ENCODE measurements around the gene PTPRU.

PTPRU gene

DNA sequence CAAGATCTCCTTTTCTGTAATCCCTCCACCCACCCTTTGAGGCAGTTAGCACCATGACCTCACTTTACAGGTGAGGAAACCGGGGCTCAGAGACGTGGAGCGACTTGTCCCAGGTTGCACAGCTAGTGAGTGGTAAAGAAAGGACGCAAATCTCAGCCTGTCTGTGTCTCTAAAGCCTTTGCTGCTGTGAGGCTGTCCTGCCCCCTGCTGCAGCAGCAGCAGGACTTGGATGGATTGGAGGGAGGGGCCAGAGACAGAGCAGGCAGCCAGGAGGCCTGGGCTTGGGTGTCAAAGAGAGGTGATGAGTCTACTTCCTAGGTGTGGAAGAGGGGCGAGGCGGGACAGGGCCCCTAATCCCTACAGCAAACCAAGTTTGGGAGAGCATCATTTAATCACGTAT is 69.6 kb downstream of the PTPRU start:
- ChIA-PET POLR2A (no interaction called here), CTCF (interaction anchor here (0.6 kb wide), 1 partner anchor 9 kb away, joined by 3 read pairs; no protein-coding TSS in a partner anchor)
- Histone ChIP-seq H3K9me3 (ENCODE audit: control insufficient read depth, insufficient read depth, low read depth, low read length) (no peaks in the 10 kb centered on the region), H3K4me1 (ENCODE audit: control insufficient read depth, insufficient read depth, low read length) (no peaks in the 10 kb centered on the region), H3K36me3 (ENCODE audit: control insufficient read depth in 2 of 2, insufficient read depth in 1 of 2, low read length in 2 of 2) (peaks cover 0 to 69% of the 10 kb centered on the region in 2 experiments; a peak in 1 of 3 replicates), H3K27ac (ENCODE audit: extremely low read depth, low read depth, low read length) (no peak overlapping the region), H3K4me3 (ENCODE audit: low read depth, low read length) (no peak overlapping the region)
- TF ChIP-seq ZBTB1 (tag by site-specific recombination; IDR thresholded peaks at IDR 0.05), result no peak
- TF ChIP-seq ZIC2 (tag by site-specific recombination; IDR thresholded peaks at IDR 0.05), result peak; percentile 36; the same call in 1 of the 2 replicates
- no peak for TF ChIP-seq ZNF133 (tag by site-specific recombination; IDR thresholded peaks at IDR 0.05)
- TF ChIP-seq ZNF701 (tag by site-specific recombination; IDR thresholded peaks at IDR 0.05), result no peak
- TF ChIP-seq ZNF768 (tag by site-specific recombination; IDR thresholded peaks at IDR 0.05), result 0 out of 2 replicates have a peak, but pooled peaks have one; percentile 34
- TF ChIP-seq ZNF169 (tag by site-specific recombination; IDR thresholded peaks at IDR 0.05), result no peak
- no peak for TF ChIP-seq ZNF202 (tag by site-specific recombination; IDR thresholded peaks at IDR 0.05; ENCODE audit: borderline replicate concordance)

DNA sequence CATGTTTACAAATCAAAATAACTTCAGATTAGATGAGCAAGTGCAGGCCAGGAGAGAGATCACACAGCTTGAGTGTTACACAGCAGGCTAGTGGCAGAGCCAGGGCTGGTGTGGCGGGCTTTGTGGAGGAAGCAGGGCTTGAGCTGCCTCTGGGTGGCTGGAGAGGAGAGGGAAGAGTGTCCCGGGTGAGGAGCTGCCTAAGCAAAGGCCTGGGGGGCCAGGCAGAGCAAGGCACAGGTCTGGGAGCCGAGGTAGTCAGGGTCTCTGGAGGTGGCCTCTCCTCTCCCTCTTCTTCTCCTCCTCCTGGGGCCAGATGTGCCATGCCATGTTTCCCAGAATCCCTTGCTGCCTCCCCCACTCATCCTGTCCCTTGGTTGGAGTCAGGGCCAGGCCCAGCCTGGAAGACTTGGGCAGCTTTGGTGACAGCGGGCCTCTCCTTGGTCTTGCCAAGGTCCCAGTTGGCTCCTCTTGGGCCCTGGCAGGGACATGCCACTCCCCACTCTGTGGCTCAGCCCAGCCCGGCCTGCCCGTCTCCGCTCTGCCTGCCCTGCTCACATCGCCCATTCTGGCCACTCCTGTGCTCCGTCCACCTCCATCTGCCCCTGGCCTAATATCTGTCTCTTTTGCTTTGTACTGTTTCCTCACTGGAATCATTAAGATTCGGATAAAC is 70.3 kb downstream of the PTPRU start:
- no peak for TF ChIP-seq ZNF24 (tag by site-specific recombination; IDR thresholded peaks at IDR 0.05)
- no peak for TF ChIP-seq KLF8 (tag by site-specific recombination; IDR thresholded peaks at IDR 0.05)
- TF ChIP-seq, protein P1, sequence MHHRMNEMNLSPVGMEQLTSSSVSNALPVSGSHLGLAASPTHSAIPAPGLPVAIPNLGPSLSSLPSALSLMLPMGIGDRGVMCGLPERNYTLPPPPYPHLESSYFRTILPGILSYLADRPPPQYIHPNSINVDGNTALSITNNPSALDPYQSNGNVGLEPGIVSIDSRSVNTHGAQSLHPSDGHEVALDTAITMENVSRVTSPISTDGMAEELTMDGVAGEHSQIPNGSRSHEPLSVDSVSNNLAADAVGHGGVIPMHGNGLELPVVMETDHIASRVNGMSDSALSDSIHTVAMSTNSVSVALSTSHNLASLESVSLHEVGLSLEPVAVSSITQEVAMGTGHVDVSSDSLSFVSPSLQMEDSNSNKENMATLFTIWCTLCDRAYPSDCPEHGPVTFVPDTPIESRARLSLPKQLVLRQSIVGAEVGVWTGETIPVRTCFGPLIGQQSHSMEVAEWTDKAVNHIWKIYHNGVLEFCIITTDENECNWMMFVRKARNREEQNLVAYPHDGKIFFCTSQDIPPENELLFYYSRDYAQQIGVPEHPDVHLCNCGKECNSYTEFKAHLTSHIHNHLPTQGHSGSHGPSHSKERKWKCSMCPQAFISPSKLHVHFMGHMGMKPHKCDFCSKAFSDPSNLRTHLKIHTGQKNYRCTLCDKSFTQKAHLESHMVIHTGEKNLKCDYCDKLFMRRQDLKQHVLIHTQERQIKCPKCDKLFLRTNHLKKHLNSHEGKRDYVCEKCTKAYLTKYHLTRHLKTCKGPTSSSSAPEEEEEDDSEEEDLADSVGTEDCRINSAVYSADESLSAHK (tag by site-specific recombination; IDR thresholded peaks at IDR 0.05), result no peak
- TF ChIP-seq, protein P2, sequence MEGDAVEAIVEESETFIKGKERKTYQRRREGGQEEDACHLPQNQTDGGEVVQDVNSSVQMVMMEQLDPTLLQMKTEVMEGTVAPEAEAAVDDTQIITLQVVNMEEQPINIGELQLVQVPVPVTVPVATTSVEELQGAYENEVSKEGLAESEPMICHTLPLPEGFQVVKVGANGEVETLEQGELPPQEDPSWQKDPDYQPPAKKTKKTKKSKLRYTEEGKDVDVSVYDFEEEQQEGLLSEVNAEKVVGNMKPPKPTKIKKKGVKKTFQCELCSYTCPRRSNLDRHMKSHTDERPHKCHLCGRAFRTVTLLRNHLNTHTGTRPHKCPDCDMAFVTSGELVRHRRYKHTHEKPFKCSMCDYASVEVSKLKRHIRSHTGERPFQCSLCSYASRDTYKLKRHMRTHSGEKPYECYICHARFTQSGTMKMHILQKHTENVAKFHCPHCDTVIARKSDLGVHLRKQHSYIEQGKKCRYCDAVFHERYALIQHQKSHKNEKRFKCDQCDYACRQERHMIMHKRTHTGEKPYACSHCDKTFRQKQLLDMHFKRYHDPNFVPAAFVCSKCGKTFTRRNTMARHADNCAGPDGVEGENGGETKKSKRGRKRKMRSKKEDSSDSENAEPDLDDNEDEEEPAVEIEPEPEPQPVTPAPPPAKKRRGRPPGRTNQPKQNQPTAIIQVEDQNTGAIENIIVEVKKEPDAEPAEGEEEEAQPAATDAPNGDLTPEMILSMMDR (tag by site-specific recombination; IDR thresholded peaks at IDR 0.05), result no peak
- peak; percentile 42; the same call in 1 of the 2 replicates for TF ChIP-seq ZNF76 (tag by site-specific recombination; IDR thresholded peaks at IDR 0.05; ENCODE audit: borderline replicate concordance, low read depth)
- TF ChIP-seq, protein P3, sequence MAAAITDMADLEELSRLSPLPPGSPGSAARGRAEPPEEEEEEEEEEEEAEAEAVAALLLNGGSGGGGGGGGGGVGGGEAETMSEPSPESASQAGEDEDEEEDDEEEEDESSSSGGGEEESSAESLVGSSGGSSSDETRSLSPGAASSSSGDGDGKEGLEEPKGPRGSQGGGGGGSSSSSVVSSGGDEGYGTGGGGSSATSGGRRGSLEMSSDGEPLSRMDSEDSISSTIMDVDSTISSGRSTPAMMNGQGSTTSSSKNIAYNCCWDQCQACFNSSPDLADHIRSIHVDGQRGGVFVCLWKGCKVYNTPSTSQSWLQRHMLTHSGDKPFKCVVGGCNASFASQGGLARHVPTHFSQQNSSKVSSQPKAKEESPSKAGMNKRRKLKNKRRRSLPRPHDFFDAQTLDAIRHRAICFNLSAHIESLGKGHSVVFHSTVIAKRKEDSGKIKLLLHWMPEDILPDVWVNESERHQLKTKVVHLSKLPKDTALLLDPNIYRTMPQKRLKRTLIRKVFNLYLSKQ (tag by site-specific recombination; IDR thresholded peaks at IDR 0.05; ENCODE audit: borderline replicate concordance), result no peak
- TF ChIP-seq SALL2 (tag by site-specific recombination; IDR thresholded peaks at IDR 0.05; ENCODE audit: borderline replicate concordance), result no peak
- TF ChIP-seq ZNF223 (tag by site-specific recombination; IDR thresholded peaks at IDR 0.05), result no peak
- TF ChIP-seq ZNF175 (tag by site-specific recombination; IDR thresholded peaks at IDR 0.05), result no peak
- no peaks in the 10 kb centered on the region for H3K4me1 ChIP-seq (ENCODE audit: control insufficient read depth, insufficient read depth, low read length)

More for the DNA sequence above, 70.3 kb downstream of the PTPRU start:
- ChIA-PET POLR2A (no interaction called here), CTCF (interaction anchor here (0.6 kb wide), 1 partner anchor 9 kb away, joined by 3 read pairs; no protein-coding TSS in a partner anchor)
- Histone ChIP-seq H3K4me3 (ENCODE audit: low read depth, low read length) (no peak overlapping the region), H3K27ac (ENCODE audit: extremely low read depth, low read depth, low read length) (no peak overlapping the region), H3K9me3 (ENCODE audit: control insufficient read depth, insufficient read depth, low read depth, low read length) (no peaks in the 10 kb centered on the region), H3K36me3 (ENCODE audit: control insufficient read depth in 2 of 2, insufficient read depth in 1 of 2, low read length in 2 of 2) (peaks cover 0 to 72% of the 10 kb centered on the region in 2 experiments; a peak in 1 of 3 replicates)
